ENCODE measurements around the gene RAPGEF5. TPM values are rescaled to one million over a fixed set of nuclear protein-coding genes. Genes with fewer than 3 reads are reported as not detected.

Gene RAPGEF5
- total and polyA plus RNA-seq, 10 of the 15 experiments (the other 5 are each of a cell fraction or from before 2014, with no cell fraction given), result 0.38 to 4.0 (median 1.6) TPM; not detected in 1

DNA sequence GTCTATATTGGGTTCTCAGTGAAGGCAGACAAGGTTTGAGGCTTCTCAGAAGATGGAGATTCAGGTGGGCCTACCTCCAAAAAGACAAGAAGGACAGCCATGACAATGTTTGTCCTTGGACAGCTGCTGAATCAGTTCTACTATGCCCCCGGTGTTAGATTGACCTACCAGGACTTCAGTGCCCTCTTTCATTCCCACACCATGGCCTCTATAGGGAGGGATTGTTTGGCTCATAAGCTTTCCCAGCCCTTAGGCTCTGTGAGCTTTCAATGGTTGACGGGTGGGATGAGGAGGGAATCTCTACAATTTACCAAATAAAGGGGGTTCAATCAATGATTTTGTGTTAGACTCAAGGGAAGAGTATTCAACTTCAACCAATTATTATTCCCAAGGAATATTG lies 23.4 kb upstream of the RAPGEF5 start:
- Histone ChIP-seq H3K27me3 (replicated peaks in 1 of 2; ENCODE audit: control insufficient read depth in 2 of 2, insufficient read depth in 2 of 2, low read length in 1 of 2) (no peaks in the 10 kb centered on the region; a peak in 1 of 4 replicates), H3K9ac (ENCODE audit: control insufficient read depth, insufficient read depth, low read length) (no peak overlapping the region), H3K4me1 (ENCODE audit: control insufficient read depth, insufficient read depth, low read length) (peaks cover 24% of the 10 kb centered on the region), H4K20me1 (ENCODE audit: control insufficient read depth, insufficient read depth) (no peaks in the 10 kb centered on the region), H3K79me2 (ENCODE audit: control insufficient read depth, insufficient read depth, low read length) (no peaks in the 10 kb centered on the region), H3K9me3 (replicated peaks; ENCODE audit: control insufficient read depth, insufficient read depth, low read length) (no peaks in the 10 kb centered on the region; the same call in 2 of the 3 replicates), H2AFZ (ENCODE audit: control insufficient read depth, low read depth, low read length) (no peak overlapping the region), H3K4me3 (no peak overlapping the region), H3K36me3 (ENCODE audit: control insufficient read depth in 2 of 2, insufficient read depth in 2 of 2, low read length in 1 of 2) (no peaks in the 10 kb centered on the region), H3K27ac (ENCODE audit: control insufficient read depth, insufficient read depth) (no peak overlapping the region), H3K4me2 (ENCODE audit: control insufficient read depth, insufficient read depth) (no peak overlapping the region)
- ChIA-PET POLR2A (no interaction called here), SMC1A (ENCODE audit: uncharacterized antibody, unreplicated experiment) (no interaction called here), CTCF (no interaction called here), RAD21 (ENCODE audit: unreplicated experiment) (no interaction called here)
- DNase-seq (ENCODE audit: low read depth, low spot score) (no peak), ATAC-seq (no peak), FAIRE-seq (no peak)
- in situ Hi-C loops (cut with MboI) (no loop called here), intact Hi-C loops (cut with micrococcal nuclease; ENCODE audit: unreplicated experiment) (no loop called here)
- no peak for TF ChIP-seq TARDBP (IDR thresholded peaks at IDR 0.05; ENCODE audit: borderline replicate concordance)
- TF ChIP-seq YY1 (IDR thresholded peaks at IDR 0.05; ENCODE audit: low read depth, low read length), result no peak
- no peak for TF ChIP-seq LARP7 (IDR thresholded peaks at IDR 0.05)
- TF ChIP-seq FOXM1 (IDR thresholded peaks at IDR 0.05; ENCODE audit: low read depth, low read length), result no peak
- no peak for TF ChIP-seq ZNF24 (IDR thresholded peaks at IDR 0.05)
- TF ChIP-seq NR2C2 (IDR thresholded peaks at IDR 0.05; ENCODE audit: borderline replicate concordance, control insufficient read depth, insufficient read length, low read depth), result no peak
- no peak for TF ChIP-seq NR2C1 (IDR thresholded peaks at IDR 0.05)
- TF ChIP-seq, protein P1, sequence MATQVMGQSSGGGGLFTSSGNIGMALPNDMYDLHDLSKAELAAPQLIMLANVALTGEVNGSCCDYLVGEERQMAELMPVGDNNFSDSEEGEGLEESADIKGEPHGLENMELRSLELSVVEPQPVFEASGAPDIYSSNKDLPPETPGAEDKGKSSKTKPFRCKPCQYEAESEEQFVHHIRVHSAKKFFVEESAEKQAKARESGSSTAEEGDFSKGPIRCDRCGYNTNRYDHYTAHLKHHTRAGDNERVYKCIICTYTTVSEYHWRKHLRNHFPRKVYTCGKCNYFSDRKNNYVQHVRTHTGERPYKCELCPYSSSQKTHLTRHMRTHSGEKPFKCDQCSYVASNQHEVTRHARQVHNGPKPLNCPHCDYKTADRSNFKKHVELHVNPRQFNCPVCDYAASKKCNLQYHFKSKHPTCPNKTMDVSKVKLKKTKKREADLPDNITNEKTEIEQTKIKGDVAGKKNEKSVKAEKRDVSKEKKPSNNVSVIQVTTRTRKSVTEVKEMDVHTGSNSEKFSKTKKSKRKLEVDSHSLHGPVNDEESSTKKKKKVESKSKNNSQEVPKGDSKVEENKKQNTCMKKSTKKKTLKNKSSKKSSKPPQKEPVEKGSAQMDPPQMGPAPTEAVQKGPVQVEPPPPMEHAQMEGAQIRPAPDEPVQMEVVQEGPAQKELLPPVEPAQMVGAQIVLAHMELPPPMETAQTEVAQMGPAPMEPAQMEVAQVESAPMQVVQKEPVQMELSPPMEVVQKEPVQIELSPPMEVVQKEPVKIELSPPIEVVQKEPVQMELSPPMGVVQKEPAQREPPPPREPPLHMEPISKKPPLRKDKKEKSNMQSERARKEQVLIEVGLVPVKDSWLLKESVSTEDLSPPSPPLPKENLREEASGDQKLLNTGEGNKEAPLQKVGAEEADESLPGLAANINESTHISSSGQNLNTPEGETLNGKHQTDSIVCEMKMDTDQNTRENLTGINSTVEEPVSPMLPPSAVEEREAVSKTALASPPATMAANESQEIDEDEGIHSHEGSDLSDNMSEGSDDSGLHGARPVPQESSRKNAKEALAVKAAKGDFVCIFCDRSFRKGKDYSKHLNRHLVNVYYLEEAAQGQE (IDR thresholded peaks at IDR 0.05; ENCODE audit: low read depth, low read length), result no peak
- no peak for TF ChIP-seq TAF1 (IDR thresholded peaks at IDR 0.05; ENCODE audit: borderline replicate concordance, low read depth, low read length)
- no peak for TF ChIP-seq SMAD5 (IDR thresholded peaks at IDR 0.05; ENCODE audit: low read depth)
- TF ChIP-seq, protein P2, sequence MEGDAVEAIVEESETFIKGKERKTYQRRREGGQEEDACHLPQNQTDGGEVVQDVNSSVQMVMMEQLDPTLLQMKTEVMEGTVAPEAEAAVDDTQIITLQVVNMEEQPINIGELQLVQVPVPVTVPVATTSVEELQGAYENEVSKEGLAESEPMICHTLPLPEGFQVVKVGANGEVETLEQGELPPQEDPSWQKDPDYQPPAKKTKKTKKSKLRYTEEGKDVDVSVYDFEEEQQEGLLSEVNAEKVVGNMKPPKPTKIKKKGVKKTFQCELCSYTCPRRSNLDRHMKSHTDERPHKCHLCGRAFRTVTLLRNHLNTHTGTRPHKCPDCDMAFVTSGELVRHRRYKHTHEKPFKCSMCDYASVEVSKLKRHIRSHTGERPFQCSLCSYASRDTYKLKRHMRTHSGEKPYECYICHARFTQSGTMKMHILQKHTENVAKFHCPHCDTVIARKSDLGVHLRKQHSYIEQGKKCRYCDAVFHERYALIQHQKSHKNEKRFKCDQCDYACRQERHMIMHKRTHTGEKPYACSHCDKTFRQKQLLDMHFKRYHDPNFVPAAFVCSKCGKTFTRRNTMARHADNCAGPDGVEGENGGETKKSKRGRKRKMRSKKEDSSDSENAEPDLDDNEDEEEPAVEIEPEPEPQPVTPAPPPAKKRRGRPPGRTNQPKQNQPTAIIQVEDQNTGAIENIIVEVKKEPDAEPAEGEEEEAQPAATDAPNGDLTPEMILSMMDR (IDR thresholded peaks at IDR 0.05 in 2 of 3, conservative IDR thresholded peaks at IDR 0.05 in 1 of 3; ENCODE audit: control insufficient read depth in 2 of 3, extremely low read depth in 1 of 3, insufficient read depth in 1 of 3, low read depth in 3 of 3, low read length in 3 of 3), result no peak
- no peak for TF ChIP-seq SUZ12 (IDR thresholded peaks at IDR 0.05; ENCODE audit: unreplicated experiment)
- BruUV-seq (replicated peaks), result no TSS peak
- WGBS (ENCODE audit: insufficient coverage, insufficient replicate concordance, low lambda C conversion rate, missing lambda C conversion rate), result 43% methylated on average over 2 of the region's 2 CpGs

Data from GM12878 (cell line).